Activated CD4-positive, alpha-beta T cell treated with anti-CD3 and anti-CD28 coated beads, Interleukin-2, amount 50 U/mL, for 24 hours (primary cell): ENCODE results near the gene PATL2.
"Not testable (repeated sequence)": the region's sequence is repeated elsewhere in the genome, so short reads cannot be mapped to it uniquely, and the experiment has no call there.

ENCODE experiments used
- DNase-seq, 2 donors: peaks; one replicate each; pipeline ENCODE4 v3.0.0-alpha.2; 2020; ENCODE audit warnings: low read depth in 1 of 2, low spot score in 1 of 2

The PATL2 gene

GRCh38 chr15:44711096-44711742, at the start of gene PATL2, which contains the start of gene B2M:
PATL2 (minus strand) TSS chr15:44711323; CDS start chr15:44676490, 34,833 bp downstream.
B2M (plus strand) TSS chr15:44711517; CDS start chr15:44711547, 30 bp downstream.
- DNase-seq, result peak; percentile 95 to 98

GRCh38 chr15:44753345-44753744, 42.2 kb upstream of the PATL2 start:
- no peak for DNase-seq

- not testable (repeated sequence) for DNase-seq
These were observed 32.3 kb upstream of the PATL2 start for GRCh38 chr15:44743454-44743853.

GRCh38 chr15:44739222-44739847, 28.2 kb upstream of the PATL2 start:
- not testable (repeated sequence) for DNase-seq

GRCh38 chr15:44738340-44738984, 27.3 kb upstream of the PATL2 start:
- DNase-seq, result no peak

- DNase-seq, result no peak
These were observed 25.1 kb upstream of the PATL2 start, which contains the start of gene TRIM69 for GRCh38 chr15:44736181-44736765. TRIM69 (plus strand) TSS chr15:44736528; CDS start chr15:44736705, 177 bp downstream.

GRCh38 chr15:44735482-44736180, 24.5 kb upstream of the PATL2 start:
- DNase-seq, result no peak

- DNase-seq, result no peak
These were observed 23.8 kb upstream of the PATL2 start for GRCh38 chr15:44734839-44735481.

- DNase-seq, result no peak
These were observed 18.4 kb upstream of the PATL2 start for GRCh38 chr15:44729408-44730127.

GRCh38 chr15:44728576-44729407, 17.7 kb upstream of the PATL2 start:
- DNase-seq, result peak; percentile 92 to 97

- not testable (repeated sequence) for DNase-seq
These were observed 17.1 kb upstream of the PATL2 start for GRCh38 chr15:44728232-44728575.

- no peak for DNase-seq
These were observed 16.5 kb upstream of the PATL2 start for GRCh38 chr15:44727485-44728231.

- DNase-seq, result peak in 1 of 2 donors; percentile 79
These were observed 15.7 kb upstream of the PATL2 start for GRCh38 chr15:44726568-44727484.

GRCh38 chr15:44726136-44726535, 15.0 kb upstream of the PATL2 start:
- DNase-seq, result no peak

- DNase-seq, result no peak
These were observed 10.9 kb upstream of the PATL2 start for GRCh38 chr15:44722011-44722410.

- DNase-seq, result no peak
These were observed 9.5 kb upstream of the PATL2 start for GRCh38 chr15:44720460-44721176.

- not testable (repeated sequence) for DNase-seq
These were observed 8.9 kb upstream of the PATL2 start for GRCh38 chr15:44720000-44720435.
